ENCODE results near the gene WDTC1. TPM values are rescaled to one million over a fixed set of nuclear protein-coding genes. Genes with fewer than 3 reads are reported as not detected.
"Not testable (repeated sequence)": the region's sequence is repeated elsewhere in the genome, so short reads cannot be mapped to it uniquely, and the experiment has no call there.

WDTC1 gene
- total RNA-seq = 10 to 100 TPM; 41.5 to 43.0 TPM

DNA sequence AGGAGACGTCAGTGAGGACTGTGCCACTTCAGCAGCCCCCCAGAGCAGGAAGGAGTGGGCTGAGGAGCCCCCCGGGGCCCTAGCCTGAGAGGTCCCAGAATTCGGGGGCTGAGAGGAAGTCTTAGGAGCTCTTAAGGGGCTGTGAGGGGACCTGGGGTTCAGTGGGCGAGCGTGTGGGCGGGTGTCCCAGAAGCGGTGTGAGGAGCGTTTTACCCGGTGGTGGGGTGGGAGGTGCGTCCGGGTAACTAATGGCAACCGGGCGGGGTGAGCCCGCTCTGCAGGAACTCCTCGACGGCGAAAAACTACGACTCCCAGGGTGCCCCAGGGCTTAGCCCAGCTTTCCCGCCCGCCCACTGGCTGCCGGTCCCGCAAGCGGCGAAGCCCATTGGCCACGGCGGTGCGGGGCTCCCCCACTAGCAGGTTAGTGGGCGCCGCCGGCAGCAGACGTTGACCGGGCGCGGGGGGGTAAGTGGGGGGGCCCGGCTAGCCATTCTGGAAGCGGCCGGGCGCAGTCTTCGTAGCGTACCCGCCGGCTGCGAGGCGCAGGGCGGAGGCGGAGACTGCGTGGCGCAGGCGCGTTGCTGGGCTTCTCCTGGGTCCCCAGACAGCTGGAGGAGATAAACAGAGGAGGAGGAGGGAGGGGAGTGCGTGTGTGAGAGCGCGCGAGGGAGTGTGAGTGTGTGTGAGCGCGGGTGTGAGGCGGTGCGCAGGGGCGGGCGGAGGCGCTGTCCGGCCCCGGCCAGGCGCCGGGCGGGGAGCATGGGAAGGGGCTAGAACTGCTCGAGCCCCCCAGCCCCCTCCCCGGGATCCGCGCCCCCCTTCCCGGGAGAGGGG, at the start of gene WDTC1:
Gene WDTC1, plus strand, starts transcription at position 584 of the 834 bp plus-strand sequence. CDS start 26,423 bp downstream, outside the sequence.
- H3K9me3 Mint-ChIP-seq = no peaks in the 10 kb centered on the region
- H3K36me3 Mint-ChIP-seq = peaks cover 5% of the 10 kb centered on the region
- POLR2A ChIA-PET = interaction anchor here (0.5 to 2.0 kb wide), 5 partner anchors 52 to 135 kb away, joined by 3 to 8 read pairs (median 3); partner anchors contain the start of gene SLC9A1
- DNase-seq (peak; percentile 97), ATAC-seq (ENCODE audit: low read depth) (peak; percentile 95)
- H3K27me3 Mint-ChIP-seq = no peaks in the 10 kb centered on the region
- H3K4me3 Mint-ChIP-seq = peak within 1 kb of the TSS; percentile 99
- H3K4me1 Mint-ChIP-seq = peaks cover 25% of the 10 kb centered on the region
- H3K27ac Mint-ChIP-seq = peak within 1 kb of the TSS; percentile 97

GRCh38 chr1:27184665-27185064, 49.8 kb upstream of the WDTC1 start:
- H3K9me3 Mint-ChIP-seq; H3K4me3 Mint-ChIP-seq; H3K36me3 Mint-ChIP-seq; H3K27ac Mint-ChIP-seq; DNase-seq; H3K4me1 Mint-ChIP-seq; ATAC-seq (ENCODE audit: low read depth); POLR2A ChIA-PET; H3K27me3 Mint-ChIP-seq: not testable (repeated sequence)

DNA sequence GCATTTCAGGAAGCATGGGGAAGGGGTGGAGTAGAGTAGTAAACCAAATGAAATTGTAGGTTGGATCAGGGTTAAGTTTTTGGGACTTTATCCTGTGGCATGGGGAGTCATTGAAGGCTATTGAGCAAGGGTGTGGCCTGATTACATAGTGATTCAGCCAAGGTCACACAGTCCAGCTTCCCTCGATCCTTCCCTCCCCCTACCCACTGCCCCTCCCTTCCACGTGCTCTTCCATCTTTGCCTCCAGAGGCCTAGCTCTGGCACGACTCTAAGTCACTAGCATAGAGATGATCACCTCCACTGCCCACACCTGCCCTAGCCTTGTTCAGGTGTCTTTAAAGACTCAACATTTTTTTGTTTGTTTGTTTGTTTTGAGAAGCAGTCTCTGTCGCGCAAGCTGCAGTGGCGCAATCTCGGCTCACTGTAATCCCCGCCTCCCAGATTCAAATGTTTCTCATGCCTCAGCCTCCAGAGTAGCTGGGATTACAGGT, 42.3 kb upstream of the WDTC1 start:
- POLR2A ChIA-PET = no interaction called here
- ATAC-seq (ENCODE audit: low read depth) = no peak
- H3K4me3 Mint-ChIP-seq = no peak overlapping the region

DNA sequence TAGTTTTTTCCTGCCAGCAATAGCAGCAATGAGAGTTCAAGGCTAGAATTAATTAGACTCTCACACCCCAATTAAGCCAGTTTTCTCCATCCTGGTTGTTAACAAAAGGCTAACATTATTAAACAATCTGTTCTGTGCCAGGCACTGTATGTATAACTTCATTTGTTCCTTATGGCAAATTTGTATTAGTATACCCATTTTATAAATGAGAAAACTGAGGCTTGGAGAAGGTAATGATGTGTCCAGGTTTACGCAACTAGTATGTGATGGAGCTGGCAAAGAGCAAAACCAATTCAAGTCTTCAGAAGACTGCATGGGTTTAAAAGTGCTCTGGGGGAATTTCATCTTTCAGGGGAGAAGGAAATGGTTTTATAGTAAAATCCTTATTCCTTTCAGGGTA, 41.2 kb upstream of the WDTC1 start:
- Mint-ChIP-seq H3K9me3 (no peaks in the 10 kb centered on the region), H3K27ac (no peak overlapping the region), H3K27me3 (peaks cover 6% of the 10 kb centered on the region), H3K4me1 (peaks cover 4% of the 10 kb centered on the region), H3K4me3 (no peak overlapping the region), H3K36me3 (no peaks in the 10 kb centered on the region)
- DNase-seq (no peak), ATAC-seq (ENCODE audit: low read depth) (no peak)
- POLR2A ChIA-PET = no interaction called here

More for the DNA sequence above, 42.3 kb upstream of the WDTC1 start:
- no peak overlapping the region for H3K27ac Mint-ChIP-seq
- peaks cover 6% of the 10 kb centered on the region for H3K27me3 Mint-ChIP-seq
- H3K4me1 Mint-ChIP-seq = no peaks in the 10 kb centered on the region
- H3K36me3 Mint-ChIP-seq = no peaks in the 10 kb centered on the region
- no peak for DNase-seq
- no peaks in the 10 kb centered on the region for H3K9me3 Mint-ChIP-seq

DNA sequence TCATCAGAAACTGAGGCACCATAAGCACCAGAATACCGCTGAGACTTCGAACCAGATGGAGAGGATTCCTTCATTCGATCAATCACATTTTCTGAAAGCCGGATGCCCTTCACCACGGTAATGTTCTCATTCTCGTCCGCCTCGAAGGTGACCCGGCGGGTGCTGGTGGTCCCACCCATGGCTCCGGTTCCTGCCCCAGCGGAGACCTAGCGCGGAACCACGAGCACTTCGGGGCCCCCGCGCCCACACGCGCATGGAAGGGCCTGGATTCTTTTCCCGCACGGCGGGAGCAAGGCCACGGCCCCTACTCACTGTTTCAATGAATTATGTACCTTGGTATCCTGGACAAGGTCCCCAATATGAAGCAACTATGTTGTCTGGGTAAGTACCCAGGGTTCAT, 33.1 kb upstream of the WDTC1 start:
- peaks cover 8% of the 10 kb centered on the region for H3K27me3 Mint-ChIP-seq
- no peaks in the 10 kb centered on the region for H3K9me3 Mint-ChIP-seq
- H3K4me1 Mint-ChIP-seq = peaks cover 4% of the 10 kb centered on the region
- DNase-seq (no peak), ATAC-seq (ENCODE audit: low read depth) (no peak)
- no peaks in the 10 kb centered on the region for H3K36me3 Mint-ChIP-seq
- no peak overlapping the region for H3K27ac Mint-ChIP-seq
- no peak overlapping the region for H3K4me3 Mint-ChIP-seq
- POLR2A ChIA-PET = no interaction called here

DNA sequence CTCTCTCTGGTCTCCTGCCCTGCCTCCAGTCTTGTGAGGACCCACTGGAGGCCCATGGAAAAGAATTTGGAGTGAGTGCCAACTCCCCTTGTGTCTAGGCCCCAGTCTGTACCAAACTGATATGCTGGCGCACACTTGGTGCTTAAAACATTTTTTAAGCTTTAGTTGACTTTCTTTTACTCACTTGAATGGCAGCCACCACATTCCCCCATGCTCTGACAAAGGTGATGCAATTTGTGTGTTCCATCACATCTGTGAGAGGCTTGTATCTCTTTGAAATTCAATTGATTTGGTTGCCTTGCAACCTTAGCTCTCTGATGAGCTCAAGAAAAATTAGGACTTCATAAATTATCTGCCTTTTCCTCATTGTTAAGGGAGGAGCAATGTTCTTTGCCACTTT, 30.5 kb upstream of the WDTC1 start:
- H3K27ac Mint-ChIP-seq = no peak overlapping the region

DNA sequence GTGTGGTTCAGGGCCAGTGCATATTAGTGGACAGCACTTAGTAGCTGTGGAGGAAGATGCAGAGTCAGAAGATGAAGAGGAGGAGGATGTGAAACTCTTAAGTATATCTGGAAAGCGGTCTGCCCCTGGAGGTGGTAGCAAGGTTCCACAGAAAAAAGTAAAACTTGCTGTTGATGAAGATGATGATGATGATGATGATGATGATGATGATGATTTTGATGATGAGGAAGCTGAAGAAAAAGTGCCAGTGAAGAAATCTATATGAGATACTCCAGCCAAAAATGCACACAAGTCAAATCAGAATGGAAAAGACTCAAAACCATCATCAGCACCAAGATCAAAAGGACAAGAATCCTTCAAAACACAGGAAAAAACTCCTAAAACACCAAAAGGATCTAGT, 27.2 kb upstream of the WDTC1 start:
- H3K27ac Mint-ChIP-seq; DNase-seq; H3K4me1 Mint-ChIP-seq; POLR2A ChIA-PET; ATAC-seq (ENCODE audit: low read depth); H3K4me3 Mint-ChIP-seq; H3K9me3 Mint-ChIP-seq; H3K27me3 Mint-ChIP-seq; H3K36me3 Mint-ChIP-seq: not testable (repeated sequence)

More for the DNA sequence above, 30.5 kb upstream of the WDTC1 start:
- DNase-seq = no peak
- no peaks in the 10 kb centered on the region for H3K36me3 Mint-ChIP-seq
- peaks cover 8% of the 10 kb centered on the region for H3K27me3 Mint-ChIP-seq
- no peak overlapping the region for H3K4me3 Mint-ChIP-seq
- POLR2A ChIA-PET = no interaction called here
- no peaks in the 10 kb centered on the region for H3K4me1 Mint-ChIP-seq
- no peak for ATAC-seq (ENCODE audit: low read depth)
- no peaks in the 10 kb centered on the region for H3K9me3 Mint-ChIP-seq

GRCh38 chr1:27208143-27208850, 26.1 kb upstream of the WDTC1 start:
- H3K4me1 Mint-ChIP-seq; ATAC-seq (ENCODE audit: low read depth); H3K36me3 Mint-ChIP-seq; POLR2A ChIA-PET; H3K27me3 Mint-ChIP-seq; H3K4me3 Mint-ChIP-seq; H3K27ac Mint-ChIP-seq; H3K9me3 Mint-ChIP-seq; DNase-seq: not testable (repeated sequence)

GRCh38 chr1:27216466-27216865, 18.0 kb upstream of the WDTC1 start:
- Mint-ChIP-seq H3K27me3 (peaks cover 10% of the 10 kb centered on the region), H3K4me3 (no peak overlapping the region), H3K9me3 (no peaks in the 10 kb centered on the region), H3K36me3 (no peaks in the 10 kb centered on the region), H3K4me1 (peaks cover 5% of the 10 kb centered on the region), H3K27ac (no peak overlapping the region)
- POLR2A ChIA-PET = no interaction called here
- DNase-seq (no peak), ATAC-seq (ENCODE audit: low read depth) (no peak)

DNA sequence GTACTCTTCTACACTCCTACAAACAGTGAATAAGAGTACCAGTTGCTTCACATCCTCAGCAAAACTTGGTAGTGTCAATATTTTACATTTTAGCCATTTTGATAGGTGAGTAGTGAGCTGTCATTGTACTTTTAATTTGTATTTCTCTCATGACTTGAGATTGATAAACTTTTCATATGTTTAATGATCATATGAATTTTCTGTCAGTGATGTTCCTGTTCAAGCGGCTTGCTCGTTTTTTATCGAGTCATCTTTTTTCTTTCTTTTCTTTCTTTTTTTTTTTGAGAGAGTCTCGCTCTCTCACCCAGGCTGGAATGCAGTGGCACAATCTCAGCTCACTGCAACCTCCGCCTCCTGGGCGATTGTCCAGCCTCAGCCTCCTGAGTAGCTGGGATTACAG, 17.0 kb upstream of the WDTC1 start:
- POLR2A ChIA-PET = no interaction called here
- Mint-ChIP-seq H3K4me3 (no peak overlapping the region), H3K36me3 (no peaks in the 10 kb centered on the region), H3K4me1 (peaks cover 5% of the 10 kb centered on the region), H3K9me3 (no peaks in the 10 kb centered on the region), H3K27ac (no peak overlapping the region), H3K27me3 (peaks cover 7% of the 10 kb centered on the region)
- DNase-seq (no peak), ATAC-seq (ENCODE audit: low read depth) (no peak)

GRCh38 chr1:27218736-27219135, 15.7 kb upstream of the WDTC1 start:
- POLR2A ChIA-PET = no interaction called here

GRCh38 chr1:27220096-27220495, 14.3 kb upstream of the WDTC1 start:
- Mint-ChIP-seq H3K27me3 (peaks cover 5% of the 10 kb centered on the region), H3K9me3 (no peaks in the 10 kb centered on the region), H3K4me3 (no peak overlapping the region), H3K36me3 (no peaks in the 10 kb centered on the region), H3K4me1 (peaks cover 5% of the 10 kb centered on the region), H3K27ac (no peak overlapping the region)
- ATAC-seq (ENCODE audit: low read depth) = no peak
- POLR2A ChIA-PET = interaction anchor here (1.2 kb wide), 1 partner anchor 9 kb away, joined by 3 read pairs; no protein-coding TSS in a partner anchor
- DNase-seq = no peak

More at GRCh38 chr1:27218736-27219135, 15.7 kb upstream of the WDTC1 start:
- H3K4me1 Mint-ChIP-seq = peaks cover 5% of the 10 kb centered on the region
- ATAC-seq (ENCODE audit: low read depth) (no peak), DNase-seq (no peak)
- no peaks in the 10 kb centered on the region for H3K9me3 Mint-ChIP-seq
- no peaks in the 10 kb centered on the region for H3K36me3 Mint-ChIP-seq
- H3K27ac Mint-ChIP-seq = no peak overlapping the region
- no peak overlapping the region for H3K4me3 Mint-ChIP-seq
- H3K27me3 Mint-ChIP-seq = peaks cover 5% of the 10 kb centered on the region

DNA sequence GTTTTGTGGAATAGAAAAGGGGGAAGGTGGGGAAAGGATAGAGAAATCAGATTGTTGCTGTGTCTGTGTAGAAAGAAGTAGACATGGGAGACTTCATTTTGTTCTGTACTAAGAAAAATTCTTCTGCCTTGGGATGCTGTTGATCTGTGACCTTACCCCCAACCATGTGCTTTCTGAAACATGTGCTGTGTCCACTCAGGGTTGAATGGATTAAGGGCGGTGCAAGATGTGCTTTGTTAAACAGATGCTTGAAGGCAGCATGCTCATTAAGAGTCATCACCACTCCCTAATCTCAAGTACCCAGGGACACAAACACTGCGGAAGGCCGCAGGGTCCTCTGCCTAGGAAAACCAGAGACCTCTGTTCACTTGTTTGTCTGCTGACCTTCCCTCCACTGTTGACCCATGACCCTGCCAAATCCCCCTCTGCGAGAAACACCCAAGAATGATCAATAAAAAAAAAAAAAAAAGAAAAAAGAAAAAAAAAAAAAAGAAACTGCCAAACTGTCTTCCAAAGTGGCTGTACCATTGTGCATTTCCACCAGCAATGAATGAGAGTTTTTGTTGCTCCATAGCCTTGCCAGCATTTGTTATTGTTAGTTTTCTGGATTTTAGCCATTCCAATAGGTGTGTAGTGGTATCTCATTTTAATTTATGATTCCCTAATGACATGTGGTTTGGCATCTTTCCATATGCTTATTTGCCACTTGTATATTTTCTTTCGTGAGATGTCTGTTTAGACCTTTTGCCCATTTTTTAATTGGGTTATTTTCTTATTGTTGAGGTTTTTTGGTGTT, 13.5 kb upstream of the WDTC1 start:
- not testable (repeated sequence) for H3K27me3 Mint-ChIP-seq

More for the DNA sequence above, 13.5 kb upstream of the WDTC1 start:
- not testable (repeated sequence) for H3K36me3 Mint-ChIP-seq; DNase-seq; H3K27ac Mint-ChIP-seq; H3K9me3 Mint-ChIP-seq; H3K4me1 Mint-ChIP-seq; ATAC-seq (ENCODE audit: low read depth); H3K4me3 Mint-ChIP-seq
- POLR2A ChIA-PET = interaction anchor here (1.2 kb wide), 1 partner anchor 10 kb away, joined by 3 read pairs; no protein-coding TSS in a partner anchor

All from activated naive CD8-positive, alpha-beta T cell treated with anti-CD3 and anti-CD28 coated beads, Interleukin-2, amount 10 ng/mL, durations not matched to agents 7 days and 5 days (primary cell).